HG03354 (cell line): ENCODE measurements around the gene MACROH2A2.
"Not testable (repeated sequence)": the region's sequence is repeated elsewhere in the genome, so short reads cannot be mapped to it uniquely, and the experiment has no call there.

Experiments used
- ATAC-seq: cut with Tn5 transposase; IDR thresholded peaks from one replicate; pipeline ENCODE4 v1.9.1; 2021; ENCODE audit warnings: mild to moderate bottlenecking; ENCODE audit not compliant: unreplicated experiment, poor library complexity, severe bottlenecking

MACROH2A2 gene

DNA sequence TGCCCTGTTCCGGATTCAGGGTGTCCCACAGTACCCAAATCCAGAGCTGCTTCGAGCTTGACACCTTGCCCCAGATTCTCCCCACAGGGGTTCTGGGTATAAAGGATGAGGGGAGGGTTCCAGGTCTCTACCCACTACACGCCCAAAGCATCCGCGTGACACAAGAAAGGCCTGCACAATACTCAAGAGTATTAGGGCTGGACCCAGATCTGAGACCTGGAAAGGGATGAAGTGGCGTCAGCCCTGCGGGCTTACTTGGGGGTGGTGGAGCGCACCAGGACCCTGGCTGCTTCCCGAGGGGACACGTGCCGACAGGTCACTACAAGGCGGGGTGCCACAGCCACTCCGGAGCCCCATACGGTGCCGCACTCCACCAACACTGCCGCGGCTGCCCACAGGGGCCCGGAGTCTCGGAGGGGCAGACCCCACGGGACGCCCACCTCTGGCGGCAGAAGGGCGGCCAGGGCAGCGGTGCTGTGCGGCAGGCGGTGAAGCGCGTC, 92.6 kb downstream of the MACROH2A2 start:
- ATAC-seq = peak; percentile 12

DNA sequence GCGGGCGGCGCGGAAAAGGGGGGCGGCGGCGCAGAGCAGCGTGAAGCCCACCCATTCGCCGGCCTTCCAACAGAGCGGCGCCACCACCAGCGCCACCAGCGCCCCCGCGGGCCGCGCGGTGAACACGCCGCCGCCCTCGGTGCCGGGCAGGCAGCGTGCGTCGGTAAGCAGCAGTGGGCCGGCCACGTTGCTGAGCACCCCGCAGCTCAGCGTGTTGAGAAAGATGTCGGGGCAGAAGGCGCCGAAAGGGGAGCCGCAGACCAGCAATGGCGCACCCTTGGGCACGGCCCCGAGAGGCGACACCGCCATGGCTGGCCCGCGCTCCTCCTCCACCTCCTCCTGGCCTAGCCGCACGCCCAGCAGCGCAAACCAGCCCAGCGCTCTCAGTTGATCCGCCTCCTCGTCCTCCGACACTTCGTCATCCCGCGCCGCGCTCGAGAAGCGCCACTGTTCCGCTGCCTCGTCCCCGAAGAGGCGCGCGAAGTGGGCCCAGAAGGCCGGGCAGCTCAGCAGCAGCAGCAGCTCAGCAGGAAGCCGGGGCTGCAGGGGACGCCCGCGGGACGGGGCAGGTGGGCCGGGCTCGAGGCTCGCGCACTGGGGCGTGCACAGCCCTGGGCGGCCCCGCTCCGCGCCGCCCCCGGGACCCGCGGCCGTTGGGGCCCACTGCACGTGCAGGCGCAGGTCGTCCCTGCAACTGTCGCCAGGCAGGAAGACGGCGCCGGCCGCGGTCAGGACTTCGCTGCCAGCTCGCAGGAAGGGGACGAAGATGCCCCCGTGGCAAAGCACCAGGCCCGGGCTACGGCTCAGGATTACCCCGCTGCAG, 93.2 kb downstream of the MACROH2A2 start:
- ATAC-seq = peak; percentile 63

DNA sequence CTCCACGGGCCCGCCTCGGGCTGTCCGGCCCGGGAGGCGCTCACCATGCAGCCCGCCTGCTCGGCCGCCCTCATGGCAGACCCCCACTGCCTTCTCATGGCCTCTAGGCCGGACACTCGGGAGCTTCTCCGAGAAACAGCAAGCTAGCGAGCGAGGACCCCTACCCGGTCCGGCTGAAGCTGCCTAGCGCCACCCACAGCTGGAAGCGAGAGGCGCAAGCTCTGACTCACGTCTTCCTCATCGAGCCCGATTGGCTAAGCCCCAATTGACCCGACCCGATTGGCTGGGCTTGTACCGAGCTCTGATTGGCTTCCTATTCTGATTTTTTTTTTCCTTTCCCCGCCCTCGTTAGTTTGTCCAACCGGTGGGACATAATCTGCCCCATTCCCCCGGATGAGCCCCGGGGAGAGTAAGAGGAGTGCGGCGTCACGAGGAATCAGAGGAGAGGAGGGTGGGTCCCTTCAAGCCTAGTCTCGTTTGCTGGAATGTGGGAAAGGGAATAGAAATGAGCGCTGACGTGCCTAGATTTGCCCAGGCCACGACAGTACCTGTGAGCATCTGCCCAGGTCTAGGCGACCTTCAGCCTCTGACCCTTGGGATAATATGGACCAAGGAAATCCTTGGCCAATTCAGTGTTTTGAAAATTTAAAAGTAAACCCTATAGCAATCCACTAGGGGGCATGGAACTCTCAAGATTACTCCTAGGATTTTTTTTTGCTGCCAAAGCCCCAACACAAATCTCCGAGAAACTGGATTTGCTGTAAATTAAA, 94.0 kb downstream of the MACROH2A2 start, which contains the start of gene TYSND1:
Gene TYSND1 (minus strand): TSS at position 212 of the 770 bp plus-strand sequence. CDS start 114 bp downstream, at position 98.
- peak; percentile 92 for ATAC-seq

DNA sequence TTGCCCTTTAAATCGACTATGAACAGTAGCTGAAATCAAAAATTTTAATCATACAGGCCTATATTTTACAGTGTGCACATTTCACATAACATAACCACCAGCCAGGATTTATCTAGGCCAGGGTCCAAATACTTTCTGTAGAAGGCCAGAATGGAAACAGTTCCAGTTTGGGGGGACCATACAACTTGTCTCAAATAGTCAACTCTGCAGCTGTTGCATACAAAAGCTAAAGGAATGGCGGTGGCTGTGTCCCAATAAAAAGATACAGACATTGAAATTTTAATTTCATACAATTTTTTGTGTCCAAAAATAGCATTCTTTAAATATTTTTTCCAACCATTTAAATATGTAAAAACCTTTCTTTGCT, 94.6 kb downstream of the MACROH2A2 start:
- no peak for ATAC-seq

DNA sequence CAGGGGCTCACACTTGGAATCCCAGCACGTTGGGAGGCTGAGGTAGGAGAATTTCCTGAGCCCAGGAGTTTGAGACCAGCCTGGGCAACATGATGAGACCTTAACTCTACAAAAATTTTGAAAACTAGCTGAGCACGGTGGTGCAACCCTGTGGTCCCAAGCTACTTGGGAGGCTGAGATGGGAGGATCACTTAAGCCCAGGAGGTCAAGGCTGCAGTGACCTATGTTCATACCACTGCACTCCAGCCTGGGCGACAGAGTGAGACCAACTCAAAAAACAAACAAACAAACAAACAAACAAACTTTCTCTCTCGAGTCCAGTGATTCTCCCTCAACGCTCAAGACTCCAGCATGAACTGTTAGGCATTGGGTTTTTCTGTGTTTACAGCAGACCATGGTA, 95.9 kb downstream of the MACROH2A2 start:
- ATAC-seq = no peak

DNA sequence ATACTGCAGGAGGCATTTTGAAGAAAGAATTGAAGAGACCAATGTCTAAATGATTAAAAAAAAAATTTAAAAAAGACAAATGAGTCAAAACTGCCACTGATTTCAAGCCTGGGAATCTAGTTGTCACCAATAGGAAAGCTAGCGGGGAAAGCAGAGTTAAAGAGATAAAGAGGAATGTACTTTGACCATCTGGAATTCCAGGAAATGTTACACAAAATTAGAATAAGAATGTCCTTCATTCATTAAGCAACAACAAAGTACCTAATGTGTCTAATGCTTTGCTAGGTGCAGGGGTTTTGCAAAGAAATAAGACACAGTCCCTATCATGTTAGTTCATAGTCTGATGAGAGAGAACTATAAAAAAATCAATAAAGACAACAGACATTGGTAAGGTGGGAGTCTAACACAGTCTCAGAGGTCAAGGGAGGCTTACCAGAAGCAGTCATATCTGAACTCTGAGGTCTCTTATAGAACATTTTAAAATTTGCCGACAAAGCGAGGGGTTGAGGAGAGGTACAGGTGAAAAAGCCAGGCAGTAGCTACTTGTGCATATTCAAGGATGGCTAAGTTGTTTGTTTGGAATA, 102.7 kb downstream of the MACROH2A2 start:
- no peak for ATAC-seq

DNA sequence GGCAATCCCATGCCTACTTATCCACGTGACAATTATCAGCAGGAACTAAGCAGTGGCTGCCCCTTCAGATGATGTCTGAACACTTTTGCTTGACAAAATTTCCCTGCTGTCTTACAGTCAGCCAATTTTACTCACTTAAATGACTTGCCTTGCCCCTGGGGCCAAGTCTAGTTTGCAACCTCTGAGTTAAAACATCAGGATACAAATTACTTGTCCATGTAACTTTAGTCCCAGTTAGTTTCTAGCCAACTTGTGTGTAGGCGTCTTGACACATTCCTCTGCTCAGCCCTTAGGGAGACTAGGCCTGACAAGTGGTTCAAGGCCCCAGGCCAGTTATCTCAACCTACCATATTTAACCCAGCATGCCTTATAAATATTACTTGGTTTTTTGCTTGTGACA, 105.5 kb downstream of the MACROH2A2 start:
- no peak for ATAC-seq

DNA sequence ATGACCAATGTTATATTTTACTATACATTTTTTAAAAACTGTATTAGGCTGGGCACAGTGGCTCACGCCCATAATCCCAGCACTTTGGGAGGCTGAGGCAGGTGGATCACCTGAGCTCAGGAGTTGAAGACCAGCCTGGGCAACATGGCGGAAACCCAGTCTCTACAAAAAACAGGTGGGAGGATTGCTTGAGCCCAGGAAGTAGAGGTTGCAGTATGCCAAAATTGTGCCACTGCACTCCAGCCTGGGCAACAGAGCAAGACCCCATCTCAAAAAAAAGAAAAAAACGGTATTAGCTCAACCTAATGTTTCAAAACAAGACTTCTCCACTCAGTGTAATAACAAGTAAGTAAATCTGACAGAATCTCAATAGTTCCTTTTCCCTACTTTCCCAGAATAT, 106.7 kb downstream of the MACROH2A2 start:
- ATAC-seq = not testable (repeated sequence)

DNA sequence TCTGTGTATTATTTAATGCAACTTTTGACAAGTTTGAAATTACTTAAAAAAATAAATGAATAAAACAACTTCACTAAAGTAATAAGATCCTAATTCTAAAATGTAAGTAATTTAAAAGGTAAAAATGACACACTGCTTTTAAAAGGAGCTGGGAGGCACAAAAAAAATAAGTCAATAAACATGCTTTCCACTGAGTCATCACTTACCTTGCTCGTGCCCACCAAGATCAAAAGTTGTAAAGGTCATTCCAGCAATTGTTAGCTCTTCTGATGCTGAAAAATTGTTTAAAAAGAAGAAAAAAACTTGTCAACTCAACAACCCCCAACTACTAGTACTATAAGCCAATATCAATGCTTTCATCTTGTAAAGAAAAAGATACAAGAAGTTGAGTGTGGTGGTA, 108.2 kb downstream of the MACROH2A2 start:
- no peak for ATAC-seq
